Natural killer cell treated with Interleukin-12 subunit alpha and Interleukin-12 subunit beta and Interleukin-15 and Interleukin-18, amount 100 ng/mL, for 72 hours (primary cell): Measurements from ENCODE around the gene IQSEC1. TPM values are rescaled to one million over a fixed set of nuclear protein-coding genes. Genes with fewer than 3 reads are reported as not detected.

Experiments used
- ATAC-seq, 2 donors: fragments of 150-1000 bp; cut with Tn5 transposase in 1 of 2; sonication (Bioruptor Pico), chemical (Tn5 transposase) in 1 of 2; 2 replicates each; pipeline ENCODE4 v1.10.0; 2021
- DNase-seq: peaks from one replicate; pipeline ENCODE4 v3.0.0; 2022; ENCODE audit warnings: low spot score
- H3K27ac Mint-ChIP-seq, 2 donors: 1 replicate in 1 of 2; 2 replicates in 1 of 2; pipeline ENCODE4 v1.8.0; 2022; ENCODE audit warnings: mixed read lengths in 2 of 2, mild to moderate bottlenecking in 1 of 2, moderate library complexity in 1 of 2
- H3K27me3 Mint-ChIP-seq, 2 donors: 1 replicate in 1 of 2; 2 replicates in 1 of 2; pipeline ENCODE4 v1.8.0; 2022; ENCODE audit warnings: mixed read lengths in 2 of 2
- H3K36me3 Mint-ChIP-seq: one replicate; pipeline ENCODE4 v1.8.0; 2022; ENCODE audit warnings: mixed read lengths
- H3K4me1 Mint-ChIP-seq, 2 donors: 1 replicate in 1 of 2; 2 replicates in 1 of 2; pipeline ENCODE4 v1.8.0; 2022; ENCODE audit warnings: low read depth in 2 of 2, mixed read lengths in 2 of 2, mild to moderate bottlenecking in 1 of 2
- H3K4me3 Mint-ChIP-seq: one replicate; pipeline ENCODE4 v1.8.0; 2022; ENCODE audit warnings: mixed read lengths
- H3K9me3 Mint-ChIP-seq: 2 replicates; pipeline ENCODE4 v1.8.0; 2022; ENCODE audit warnings: mixed read lengths
- total RNA-seq, 2 donors: library from RNA; stranded (reverse); gene quantifications; one replicate each; pipeline ENCODE4 v1.2.3, GENCODE V29; 2022

Gene IQSEC1
- total RNA-seq, 2 donors from 2014 or later = 93.7 to 95.8 TPM

- H3K27me3 Mint-ChIP-seq = no peaks in the 10 kb centered on the region
- no peaks in the 10 kb centered on the region for H3K9me3 Mint-ChIP-seq
- peaks cover 4% of the 10 kb centered on the region for H3K36me3 Mint-ChIP-seq
- DNase-seq = peak; percentile 87
- H3K4me3 Mint-ChIP-seq = peak overlapping the region; percentile 89
- peaks cover 74 to 78% of the 10 kb centered on the region in 2 donors for H3K4me1 Mint-ChIP-seq
- H3K27ac Mint-ChIP-seq = peak overlapping the region; percentile 98
- peak; percentile 17 to 31 for ATAC-seq
These were observed 63.9 kb downstream of the IQSEC1 start for GRCh38 chr3:13009132-13009945.

- Mint-ChIP-seq H3K9me3 (no peaks in the 10 kb centered on the region), H3K36me3 (peaks cover 4% of the 10 kb centered on the region), H3K27me3 (no peaks in the 10 kb centered on the region), H3K27ac (peak overlapping the region; percentile 98), H3K4me3 (peak overlapping the region; percentile 89), H3K4me1 (peaks cover 80 to 81% of the 10 kb centered on the region in 2 donors)
- peak; percentile 55 for DNase-seq
- no peak for ATAC-seq
These were observed 64.9 kb downstream of the IQSEC1 start for GRCh38 chr3:13008155-13008995.

- H3K9me3 Mint-ChIP-seq = no peaks in the 10 kb centered on the region
- peaks cover 81 to 84% of the 10 kb centered on the region in 2 donors for H3K4me1 Mint-ChIP-seq
- no peak overlapping the region for H3K4me3 Mint-ChIP-seq
- H3K27ac Mint-ChIP-seq = peak overlapping the region; percentile 98
- DNase-seq (peak; percentile 51), ATAC-seq (no peak)
- peaks cover 4% of the 10 kb centered on the region for H3K36me3 Mint-ChIP-seq
- H3K27me3 Mint-ChIP-seq = no peaks in the 10 kb centered on the region
These were observed 65.8 kb downstream of the IQSEC1 start for GRCh38 chr3:13007251-13007941.

- no peaks in the 10 kb centered on the region for H3K27me3 Mint-ChIP-seq
- ATAC-seq = no peak
- H3K4me1 Mint-ChIP-seq = peaks cover 79 to 81% of the 10 kb centered on the region in 2 donors
- H3K4me3 Mint-ChIP-seq = peak overlapping the region; percentile 55
- H3K27ac Mint-ChIP-seq = peak overlapping the region; percentile 98
- DNase-seq = peak; percentile 41
- no peaks in the 10 kb centered on the region for H3K9me3 Mint-ChIP-seq
- H3K36me3 Mint-ChIP-seq = peaks cover 4% of the 10 kb centered on the region
These were observed 66.8 kb downstream of the IQSEC1 start for GRCh38 chr3:13006216-13006990.

GRCh38 chr3:13005301-13005700, 67.9 kb downstream of the IQSEC1 start:
- Mint-ChIP-seq H3K36me3 (no peaks in the 10 kb centered on the region), H3K27me3 (no peaks in the 10 kb centered on the region), H3K9me3 (no peaks in the 10 kb centered on the region), H3K4me3 (peak overlapping the region; percentile 55), H3K27ac (peak overlapping the region; percentile 98), H3K4me1 (peaks cover 72 to 76% of the 10 kb centered on the region in 2 donors)
- DNase-seq = no peak
- ATAC-seq = peak; percentile 57 to 58

GRCh38 chr3:13004376-13004775, 68.9 kb downstream of the IQSEC1 start:
- H3K4me1 Mint-ChIP-seq = peaks cover 71 to 76% of the 10 kb centered on the region in 2 donors
- DNase-seq (peak; percentile 48), ATAC-seq (no peak)
- H3K36me3 Mint-ChIP-seq = peaks cover 5% of the 10 kb centered on the region
- peak overlapping the region; percentile 98 for H3K27ac Mint-ChIP-seq
- H3K4me3 Mint-ChIP-seq = peak overlapping the region; percentile 43
- no peaks in the 10 kb centered on the region for H3K9me3 Mint-ChIP-seq
- no peaks in the 10 kb centered on the region for H3K27me3 Mint-ChIP-seq

- no peak for ATAC-seq
- Mint-ChIP-seq H3K4me1 (peaks cover 71 to 75% of the 10 kb centered on the region in 2 donors), H3K9me3 (no peaks in the 10 kb centered on the region), H3K4me3 (peak overlapping the region; percentile 43), H3K27me3 (no peaks in the 10 kb centered on the region), H3K36me3 (peaks cover 5% of the 10 kb centered on the region), H3K27ac (peak overlapping the region; percentile 98)
- DNase-seq = no peak
These were observed 69.6 kb downstream of the IQSEC1 start for GRCh38 chr3:13003608-13004007.

- H3K27me3 Mint-ChIP-seq = no peaks in the 10 kb centered on the region
- peaks cover 5% of the 10 kb centered on the region for H3K36me3 Mint-ChIP-seq
- H3K27ac Mint-ChIP-seq = peak overlapping the region; percentile 98
- H3K4me3 Mint-ChIP-seq = peak overlapping the region; percentile 68
- H3K4me1 Mint-ChIP-seq = peaks cover 73 to 77% of the 10 kb centered on the region in 2 donors
- H3K9me3 Mint-ChIP-seq = no peaks in the 10 kb centered on the region
- DNase-seq (peak; percentile 61), ATAC-seq (peak; percentile 59 to 75)
These were observed 70.7 kb downstream of the IQSEC1 start for GRCh38 chr3:13002398-13003124.

GRCh38 chr3:12999147-13000140, 73.8 kb downstream of the IQSEC1 start:
- DNase-seq (peak; percentile 78), ATAC-seq (peak; percentile 63 to 69)
- Mint-ChIP-seq H3K27ac (peak overlapping the region; percentile 65 to 91), H3K27me3 (no peaks in the 10 kb centered on the region), H3K9me3 (no peaks in the 10 kb centered on the region), H3K4me3 (peak overlapping the region; percentile 53), H3K4me1 (peaks cover 72 to 76% of the 10 kb centered on the region in 2 donors), H3K36me3 (peaks cover 5% of the 10 kb centered on the region)

GRCh38 chr3:12998648-12999047, 74.6 kb downstream of the IQSEC1 start:
- H3K4me3 Mint-ChIP-seq = peak overlapping the region; percentile 36

GRCh38 chr3:12997387-12997786, 75.8 kb downstream of the IQSEC1 start:
- peak overlapping the region; percentile 86 to 91 for H3K27ac Mint-ChIP-seq
- H3K36me3 Mint-ChIP-seq = peaks cover 5% of the 10 kb centered on the region
- no peak overlapping the region for H3K4me3 Mint-ChIP-seq
- DNase-seq (no peak), ATAC-seq (no peak)
- no peaks in the 10 kb centered on the region for H3K27me3 Mint-ChIP-seq
- no peaks in the 10 kb centered on the region for H3K9me3 Mint-ChIP-seq
- H3K4me1 Mint-ChIP-seq = peaks cover 55 to 56% of the 10 kb centered on the region in 2 donors

More at GRCh38 chr3:12998648-12999047, 74.6 kb downstream of the IQSEC1 start:
- DNase-seq (no peak), ATAC-seq (no peak)
- Mint-ChIP-seq H3K27ac (peak overlapping the region; percentile 65 to 91), H3K27me3 (no peaks in the 10 kb centered on the region), H3K4me1 (peaks cover 65 to 69% of the 10 kb centered on the region in 2 donors), H3K9me3 (no peaks in the 10 kb centered on the region), H3K36me3 (peaks cover 5% of the 10 kb centered on the region)
